ENCODE results near the gene PPP1R13B.

- TF ChIP-seq CTCF (IDR thresholded peaks at IDR 0.05; ENCODE audit: low read depth, low read length) = no peak
- no peak for TF ChIP-seq EZH2phosphoT487 (IDR thresholded peaks at IDR 0.05; ENCODE audit: low read depth)
These were observed 92.3 kb downstream of the PPP1R13B start for GRCh38 chr14:103755060-103755459.

All from OCI-LY3 (cell line).